IMR-90 (cell line): ENCODE data around the gene PLA2G4E. TPM values are rescaled to one million over a fixed set of nuclear protein-coding genes. Genes with fewer than 3 reads are reported as not detected.

Source experiments
- ATAC-seq: fragments of 200-7000 bp; cut with Tn5 transposase; 2 replicates; pipeline ENCODE4 v1.9.1; 2020; ENCODE audit warnings: low read depth, mild to moderate bottlenecking, moderate library complexity
- BruUV-seq: library from RNA; stranded (reverse); fragments of 400-500 nt; replicated peaks from 2 replicates; lab custom pipeline; 2021; lab: Mats Ljungman, UMichigan
- CTCF ChIA-PET: fragments of 300-600 bp; formaldehyde crosslinking; extraction: SDS; loops from one replicate; lab custom pipeline; 2021; ENCODE audit warnings: antibody characterized with exemption; lab: Yijun Ruan, JAX
- POLR2A ChIA-PET: fragments of 300-600 bp; sonication (Branson Sonifier 250); formaldehyde crosslinking; loops from one replicate; lab custom pipeline; 2022; ENCODE audit warnings: antibody characterized with exemption; ENCODE audit not compliant: unreplicated experiment; lab: Charles Lee
- DNase-seq: peaks from one replicate; pipeline ENCODE4 v3.0.0; 2013
- H2AFZ ChIP-seq: replicated peaks from 2 replicates; pipeline ENCODE3; 2013; ENCODE audit warnings: low read length, mild to moderate bottlenecking; ENCODE audit not compliant: poor library complexity
- H2AK5ac ChIP-seq: 2 replicates; pipeline ENCODE4 v1.6.1; 2013; ENCODE audit warnings: low read depth, low read length, inconsistent platforms
- H2AK9ac ChIP-seq: replicated peaks from 2 replicates; pipeline ENCODE3; 2013; ENCODE audit warnings: mild to moderate bottlenecking, low read depth, low read length, moderate library complexity; ENCODE audit not compliant: poor library complexity
- H2BK120ac ChIP-seq: 2 replicates; pipeline ENCODE4 v1.6.1; 2013; ENCODE audit warnings: low read depth, low read length, inconsistent platforms
- H2BK15ac ChIP-seq: 3 replicates; pipeline ENCODE4 v1.6.1; 2013; ENCODE audit warnings: low read depth, low read length, inconsistent platforms
- H2BK20ac ChIP-seq: 2 replicates; pipeline ENCODE4 v1.6.1; 2013; ENCODE audit warnings: low read depth, mild to moderate bottlenecking, inconsistent platforms, low read length, moderate library complexity
- H2BK5ac ChIP-seq: 2 replicates; pipeline ENCODE4 v1.6.1; 2013; ENCODE audit warnings: mild to moderate bottlenecking, low read depth, low read length, inconsistent platforms; ENCODE audit not compliant: poor library complexity, severe bottlenecking
- H3K14ac ChIP-seq: replicated peaks from 2 replicates; pipeline ENCODE4 v1.6.1; 2013; ENCODE audit warnings: low read depth, low read length, inconsistent platforms
- H3K18ac ChIP-seq: 2 replicates; pipeline ENCODE4 v1.6.1; 2013; ENCODE audit warnings: low read depth, low read length, control low read depth
- H3K23ac ChIP-seq: 2 replicates; pipeline ENCODE4 v1.6.1; 2013; ENCODE audit warnings: low read depth, low read length, inconsistent platforms
- H3K27ac ChIP-seq: 2 replicates; pipeline ENCODE4 v1.5.1; 2013; ENCODE audit warnings: mild to moderate bottlenecking, control low read depth, low read length; ENCODE audit not compliant: insufficient read depth
- H3K27me3 ChIP-seq: 2 replicates; pipeline ENCODE4 v1.6.1; 2013; ENCODE audit warnings: low read length; ENCODE audit not compliant: control insufficient read depth, insufficient read depth
- H3K36me3 ChIP-seq: 2 replicates; pipeline ENCODE4 v1.6.1; 2013; ENCODE audit warnings: low read length, mixed read lengths; ENCODE audit not compliant: control insufficient read depth, insufficient read depth
- H3K4ac ChIP-seq: 2 replicates; pipeline ENCODE4 v1.6.1; 2013; ENCODE audit warnings: low read depth, low read length, inconsistent platforms
- H3K4me1 ChIP-seq: 2 replicates; pipeline ENCODE4 v1.6.1; 2013; ENCODE audit warnings: low read length, mixed read lengths; ENCODE audit not compliant: control insufficient read depth, insufficient read depth
- H3K4me2 ChIP-seq: 2 replicates; pipeline ENCODE4 v1.6.1; 2013; ENCODE audit warnings: low read depth, mild to moderate bottlenecking, control low read depth, low read length, moderate library complexity
- H3K4me3 ChIP-seq: 2 replicates; pipeline ENCODE4 v1.5.1; 2013; ENCODE audit warnings: low read depth, mild to moderate bottlenecking, control low read depth, low read length, moderate library complexity; ENCODE audit not compliant: insufficient read depth
- H3K56ac ChIP-seq: 2 replicates; pipeline ENCODE4 v1.6.1; 2013; ENCODE audit warnings: low read length, inconsistent platforms; ENCODE audit not compliant: insufficient read depth; ENCODE audit errors: extremely low read depth
- H3K79me1 ChIP-seq, 2 experiments: 2 replicates each; pipeline ENCODE4 v1.6.1; 2013; ENCODE audit warnings: low read length in 2 of 2, inconsistent platforms in 1 of 2, low read depth in 1 of 2
- H3K9ac ChIP-seq: 2 replicates; pipeline ENCODE4 v1.6.1; 2013; ENCODE audit warnings: low read depth, low read length, control low read depth
- H3K9me1 ChIP-seq: 2 replicates; pipeline ENCODE4 v1.6.1; 2013; ENCODE audit warnings: low read length, inconsistent platforms; ENCODE audit not compliant: insufficient read depth
- H3K9me3 ChIP-seq: 2 replicates; pipeline ENCODE4 v1.6.1; 2013; ENCODE audit warnings: low read length; ENCODE audit not compliant: control insufficient read depth, insufficient read depth
- H4K20me1 ChIP-seq: 2 replicates; pipeline ENCODE4 v1.6.1; 2013; ENCODE audit warnings: low read length, inconsistent platforms; ENCODE audit not compliant: insufficient read depth
- H4K5ac ChIP-seq: 2 replicates; pipeline ENCODE4 v1.6.1; 2013; ENCODE audit warnings: mild to moderate bottlenecking, low read depth, low read length, control low read depth
- H4K8ac ChIP-seq, 2 experiments: 2 replicates each; pipeline ENCODE4 v1.6.1; 2013; ENCODE audit warnings: low read depth in 2 of 2, low read length in 2 of 2, control low read depth in 1 of 2, inconsistent platforms in 1 of 2
- H4K91ac ChIP-seq: 2 replicates; pipeline ENCODE4 v1.6.1; 2013; ENCODE audit warnings: low read depth, low read length, inconsistent platforms; ENCODE audit not compliant: insufficient read depth
- BHLHE40 ChIP-seq: fragments of 150-350 bp; IDR thresholded peaks from 2 replicates; pipeline ENCODE4 v1.6.1; 2016; ENCODE audit warnings: mild to moderate bottlenecking, low read depth, low read length
- CEBPB ChIP-seq: IDR thresholded peaks from 2 replicates; pipeline ENCODE4 v1.6.1; 2012; ENCODE audit warnings: low read depth, low read length, improper control_type of control experiment
- CHD1 ChIP-seq: IDR thresholded peaks from 2 replicates; pipeline ENCODE4 v1.6.1; 2012; ENCODE audit warnings: low read depth, low read length, improper control_type of control experiment
- FOS ChIP-seq: fragments of 150-350 bp; IDR thresholded peaks from 2 replicates; pipeline ENCODE4 v1.6.1; 2016; ENCODE audit warnings: low read depth, low read length
- MAFK ChIP-seq: IDR thresholded peaks from 2 replicates; pipeline ENCODE4 v1.6.1; 2012; ENCODE audit warnings: low read depth, low read length, improper control_type of control experiment
- MAZ ChIP-seq: IDR thresholded peaks from 2 replicates; pipeline ENCODE4 v1.6.1; 2012; ENCODE audit warnings: low read depth, mild to moderate bottlenecking, low read length, improper control_type of control experiment, moderate library complexity, borderline replicate concordance
- MXI1 ChIP-seq: IDR thresholded peaks from 2 replicates; pipeline ENCODE4 v1.6.1; 2012; ENCODE audit warnings: low read depth, mild to moderate bottlenecking, low read length, moderate library complexity, borderline replicate concordance
- NFE2L2 ChIP-seq: fragments of 150-350 bp; IDR thresholded peaks from 2 replicates; pipeline ENCODE4 v1.6.1; 2016; ENCODE audit warnings: low read depth, mild to moderate bottlenecking, low read length
- POLR2A ChIP-seq: IDR thresholded peaks from 2 replicates; pipeline ENCODE4 v1.6.1; 2012; ENCODE audit warnings: mild to moderate bottlenecking, low read depth, low read length
- RAD21 ChIP-seq: IDR thresholded peaks from 2 replicates; pipeline ENCODE4 v1.6.1; 2012; ENCODE audit warnings: low read length, improper control_type of control experiment
- RCOR1 ChIP-seq: IDR thresholded peaks from 2 replicates; pipeline ENCODE4 v1.6.1; 2012; ENCODE audit warnings: mild to moderate bottlenecking, low read length, improper control_type of control experiment; ENCODE audit not compliant: insufficient replicate concordance
- RFX5 ChIP-seq: IDR thresholded peaks from 2 replicates; pipeline ENCODE4 v1.8.0; 2012; ENCODE audit warnings: low read depth, mild to moderate bottlenecking, low read length, moderate library complexity
- WGBS, 2 experiments: methylation state at CpG; one replicate each; pipeline versions ENCODE4 v1.1.5 to v1.1.7; 2013; ENCODE audit warnings: missing lambda C conversion rate in 2 of 2; ENCODE audit not compliant: insufficient read length in 1 of 2; ENCODE audit errors: extremely low coverage in 2 of 2; 5-methylcytosine and 5-hydroxymethylcytosine counted together
- dilution Hi-C: fragments of 300-500 bp; cut with HindIII; formaldehyde crosslinking; loops from one replicate; pipeline ENCODE4 v1.14.3; 2018; ENCODE audit warnings: low sequenced_read_pairs; ENCODE audit not compliant: unreplicated experiment
- in situ Hi-C: fragments of 300-500 bp; cut with MboI; formaldehyde crosslinking; loops from 3 replicates; pipeline ENCODE4 v1.14.3; 2019; ENCODE audit warnings: low sequenced_read_pairs, inconsistent platforms, mixed read lengths
- intact Hi-C: fragments of 100-400 bp; cut with micrococcal nuclease; formaldehyde crosslinking; loops from 2 replicates; pipeline ENCODE4 v1.10.0; 2022
- polyA plus RNA-seq, 3 experiments: library from polyadenylated mRNA; depleted of rRNA; stranded (reverse); fragments of >200 nt; gene quantifications; 2 replicates each; pipeline ENCODE4 v1.2.3, GENCODE V29; 2012; ENCODE audit warnings: low replicate concordance in 1 of 3
- total RNA-seq: library from RNA; depleted of rRNA; stranded (reverse); fragments of >200 nt; gene quantifications from 2 replicates; pipeline ENCODE4 v1.2.3, GENCODE V29; 2012
- TF ChIP-seq, protein P1 (sequence below): conservative IDR thresholded peaks from 2 replicates; pipeline ENCODE4 v1.5.1; 2012; ENCODE audit warnings: mild to moderate bottlenecking, low read depth, low read length, improper control_type of control experiment
- TF ChIP-seq, protein P2 (sequence below): fragments of 150-350 bp; IDR thresholded peaks from 2 replicates; pipeline ENCODE4 v1.6.1; 2017; ENCODE audit warnings: mild to moderate bottlenecking, antibody characterized with exemption, low read length, low read depth
- TF ChIP-seq, protein P3 (sequence below): fragments of 150-350 bp; IDR thresholded peaks from 2 replicates; pipeline ENCODE4 v1.6.1; 2016; ENCODE audit warnings: low read depth, mild to moderate bottlenecking, low read length, moderate library complexity, borderline replicate concordance

PLA2G4E gene
- total and polyA plus RNA-seq, 2 of the 4 experiments (the other 2 are of a cell fraction) = not detected

- no peak overlapping the region for H2BK20ac ChIP-seq
- H4K20me1 ChIP-seq = no peaks in the 10 kb centered on the region
- H3K36me3 ChIP-seq = no peaks in the 10 kb centered on the region
- CTCF ChIA-PET = no interaction called here
- H2AK9ac ChIP-seq = no peak overlapping the region
- H3K79me1 ChIP-seq = no peaks in the 10 kb centered on the region
- no peak overlapping the region for H3K18ac ChIP-seq
- no peak overlapping the region for H4K8ac ChIP-seq
- H3K23ac ChIP-seq = no peak overlapping the region
- H3K4ac ChIP-seq = no peak overlapping the region
- no peak overlapping the region for H3K4me3 ChIP-seq
- peaks cover 6% of the 10 kb centered on the region; the same call in 1 of the 2 replicates for H3K9me3 ChIP-seq
- H2BK15ac ChIP-seq = no peak overlapping the region
- H3K14ac ChIP-seq = no peak overlapping the region
- no peak for ATAC-seq
- peaks cover 39% of the 10 kb centered on the region for H3K27me3 ChIP-seq
- WGBS, 2 experiments = 65% methylated on average over 4 of the region's 8 CpGs; no CpG with 5 or more reads in 1 of the 2 experiments
- DNase-seq = no peak
- no peak overlapping the region for H4K5ac ChIP-seq
- no TSS peak for BruUV-seq
- no peaks in the 10 kb centered on the region for H3K4me1 ChIP-seq
- intact Hi-C loops = no loop called here
- no peak overlapping the region for H2AK5ac ChIP-seq
- H2AFZ ChIP-seq = peak overlapping the region; percentile 54
- H3K4me2 ChIP-seq = no peak overlapping the region
- no peak overlapping the region for H4K91ac ChIP-seq
- in situ Hi-C loops = no loop called here
- H3K9ac ChIP-seq = no peak overlapping the region
- POLR2A ChIA-PET = no interaction called here
- H3K27ac ChIP-seq = no peak overlapping the region
- no peak overlapping the region for H2BK5ac ChIP-seq
- H2BK120ac ChIP-seq = no peak overlapping the region
- dilution Hi-C loops = no loop called here
- H3K56ac ChIP-seq = no peak overlapping the region
- H3K9me1 ChIP-seq = no peaks in the 10 kb centered on the region
- TF ChIP-seq POLR2A = no peak
- TF ChIP-seq CHD1 = no peak
- no peak for TF ChIP-seq MAZ
- TF ChIP-seq, protein P1, sequence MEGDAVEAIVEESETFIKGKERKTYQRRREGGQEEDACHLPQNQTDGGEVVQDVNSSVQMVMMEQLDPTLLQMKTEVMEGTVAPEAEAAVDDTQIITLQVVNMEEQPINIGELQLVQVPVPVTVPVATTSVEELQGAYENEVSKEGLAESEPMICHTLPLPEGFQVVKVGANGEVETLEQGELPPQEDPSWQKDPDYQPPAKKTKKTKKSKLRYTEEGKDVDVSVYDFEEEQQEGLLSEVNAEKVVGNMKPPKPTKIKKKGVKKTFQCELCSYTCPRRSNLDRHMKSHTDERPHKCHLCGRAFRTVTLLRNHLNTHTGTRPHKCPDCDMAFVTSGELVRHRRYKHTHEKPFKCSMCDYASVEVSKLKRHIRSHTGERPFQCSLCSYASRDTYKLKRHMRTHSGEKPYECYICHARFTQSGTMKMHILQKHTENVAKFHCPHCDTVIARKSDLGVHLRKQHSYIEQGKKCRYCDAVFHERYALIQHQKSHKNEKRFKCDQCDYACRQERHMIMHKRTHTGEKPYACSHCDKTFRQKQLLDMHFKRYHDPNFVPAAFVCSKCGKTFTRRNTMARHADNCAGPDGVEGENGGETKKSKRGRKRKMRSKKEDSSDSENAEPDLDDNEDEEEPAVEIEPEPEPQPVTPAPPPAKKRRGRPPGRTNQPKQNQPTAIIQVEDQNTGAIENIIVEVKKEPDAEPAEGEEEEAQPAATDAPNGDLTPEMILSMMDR = no peak
- no peak for TF ChIP-seq FOS
- no peak for TF ChIP-seq RFX5
- TF ChIP-seq MAFK = no peak
- no peak for TF ChIP-seq RAD21
- TF ChIP-seq, protein P2, sequence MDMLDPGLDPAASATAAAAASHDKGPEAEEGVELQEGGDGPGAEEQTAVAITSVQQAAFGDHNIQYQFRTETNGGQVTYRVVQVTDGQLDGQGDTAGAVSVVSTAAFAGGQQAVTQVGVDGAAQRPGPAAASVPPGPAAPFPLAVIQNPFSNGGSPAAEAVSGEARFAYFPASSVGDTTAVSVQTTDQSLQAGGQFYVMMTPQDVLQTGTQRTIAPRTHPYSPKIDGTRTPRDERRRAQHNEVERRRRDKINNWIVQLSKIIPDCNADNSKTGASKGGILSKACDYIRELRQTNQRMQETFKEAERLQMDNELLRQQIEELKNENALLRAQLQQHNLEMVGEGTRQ = no peak
- TF ChIP-seq, protein P3, sequence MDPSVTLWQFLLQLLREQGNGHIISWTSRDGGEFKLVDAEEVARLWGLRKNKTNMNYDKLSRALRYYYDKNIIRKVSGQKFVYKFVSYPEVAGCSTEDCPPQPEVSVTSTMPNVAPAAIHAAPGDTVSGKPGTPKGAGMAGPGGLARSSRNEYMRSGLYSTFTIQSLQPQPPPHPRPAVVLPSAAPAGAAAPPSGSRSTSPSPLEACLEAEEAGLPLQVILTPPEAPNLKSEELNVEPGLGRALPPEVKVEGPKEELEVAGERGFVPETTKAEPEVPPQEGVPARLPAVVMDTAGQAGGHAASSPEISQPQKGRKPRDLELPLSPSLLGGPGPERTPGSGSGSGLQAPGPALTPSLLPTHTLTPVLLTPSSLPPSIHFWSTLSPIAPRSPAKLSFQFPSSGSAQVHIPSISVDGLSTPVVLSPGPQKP = no peak
- no peak for TF ChIP-seq MXI1
- TF ChIP-seq NFE2L2 = no peak
- no peak for TF ChIP-seq RCOR1
- TF ChIP-seq BHLHE40 = no peak
- TF ChIP-seq CEBPB = no peak
Observed at GRCh38 chr15:42034628-42035434, 14.0 kb upstream of the PLA2G4E start.
